NT2/D1 (cell line): ENCODE results near the gene PRICKLE1.
"Not testable (repeated sequence)": the region's sequence is repeated elsewhere in the genome, so short reads cannot be mapped to it uniquely, and the experiment has no call there.

Source experiments
- DNase-seq: peaks from one replicate; pipeline ENCODE4 v3.0.0-alpha.2; 2011; ENCODE audit warnings: low read depth, low spot score
- H3K27me3 ChIP-seq: 2 replicates; pipeline ENCODE4 v1.6.0; 2011; ENCODE audit warnings: mild to moderate bottlenecking; ENCODE audit not compliant: insufficient read length, insufficient read depth
- H3K36me3 ChIP-seq: 2 replicates; pipeline ENCODE4 v1.6.1; 2011; ENCODE audit warnings: mild to moderate bottlenecking, low read length, mixed read lengths; ENCODE audit not compliant: insufficient read depth, insufficient read length
- H3K4me1 ChIP-seq: 2 replicates; pipeline ENCODE4 v1.5.1; 2011; ENCODE audit not compliant: insufficient read depth, insufficient read length
- H3K4me3 ChIP-seq: 2 replicates; pipeline ENCODE4 v1.5.1; 2011; ENCODE audit warnings: low read depth; ENCODE audit not compliant: insufficient read length
- H3K9ac ChIP-seq: 2 replicates; pipeline ENCODE4 v1.6.0; 2011; ENCODE audit warnings: low read depth; ENCODE audit not compliant: insufficient read length
- H3K9me3 ChIP-seq: 2 replicates; pipeline ENCODE4 v1.5.1; 2011; ENCODE audit warnings: mild to moderate bottlenecking, low read length; ENCODE audit not compliant: insufficient read depth
- SUZ12 ChIP-seq: IDR thresholded peaks from 2 replicates; pipeline ENCODE4 v1.6.1; 2011; ENCODE audit not compliant: insufficient read length, insufficient read depth; ENCODE audit errors: extremely low read depth
- YY1 ChIP-seq: IDR thresholded peaks from 2 replicates; pipeline ENCODE4 v1.6.1; 2011; ENCODE audit not compliant: insufficient read length, insufficient read depth
- ZNF274 ChIP-seq: IDR thresholded peaks from 2 replicates; pipeline ENCODE4 v1.6.1; 2011; ENCODE audit warnings: mild to moderate bottlenecking, low read depth, low read length

PRICKLE1 gene

GRCh38 chr12:42556917-42557316 is 32.6 kb downstream of the PRICKLE1 start:
- Histone ChIP-seq H3K4me1 (no peaks in the 10 kb centered on the region), H3K27me3 (peaks cover 21% of the 10 kb centered on the region), H3K9ac (no peak overlapping the region), H3K9me3 (no peaks in the 10 kb centered on the region), H3K36me3 (no peaks in the 10 kb centered on the region), H3K4me3 (no peak overlapping the region)
- DNase-seq = no peak
- TF ChIP-seq SUZ12 (no peak), YY1 (no peak), ZNF274 (no peak)

GRCh38 chr12:42552822-42553221 is 36.7 kb downstream of the PRICKLE1 start:
- TF ChIP-seq SUZ12 = no peak
- no peak for TF ChIP-seq YY1
- TF ChIP-seq ZNF274 = no peak
- Histone ChIP-seq H3K4me3 (no peak overlapping the region), H3K9me3 (no peaks in the 10 kb centered on the region), H3K4me1 (no peaks in the 10 kb centered on the region), H3K27me3 (peaks cover 43% of the 10 kb centered on the region), H3K9ac (no peak overlapping the region), H3K36me3 (no peaks in the 10 kb centered on the region)
- DNase-seq = no peak

- Histone ChIP-seq H3K27me3 (peaks cover 43% of the 10 kb centered on the region), H3K36me3 (no peaks in the 10 kb centered on the region), H3K4me1 (no peaks in the 10 kb centered on the region), H3K4me3 (no peak overlapping the region), H3K9me3 (no peaks in the 10 kb centered on the region), H3K9ac (no peak overlapping the region)
- TF ChIP-seq ZNF274 = no peak
- no peak for TF ChIP-seq YY1
- TF ChIP-seq SUZ12 = no peak
- no peak for DNase-seq
These were observed 38.7 kb downstream of the PRICKLE1 start for GRCh38 chr12:42550800-42551199.

- H3K36me3 ChIP-seq = no peaks in the 10 kb centered on the region
- H3K9me3 ChIP-seq = no peaks in the 10 kb centered on the region
- H3K27me3 ChIP-seq = peaks cover 19% of the 10 kb centered on the region
- no peak overlapping the region for H3K9ac ChIP-seq
- no peak overlapping the region for H3K4me3 ChIP-seq
- TF ChIP-seq YY1 (no peak), SUZ12 (no peak), ZNF274 (no peak)
- DNase-seq = no peak
- H3K4me1 ChIP-seq = no peaks in the 10 kb centered on the region
These were observed 42.8 kb downstream of the PRICKLE1 start for GRCh38 chr12:42546709-42547108.

GRCh38 chr12:42541965-42542364 is 47.6 kb downstream of the PRICKLE1 start:
- TF ChIP-seq YY1 = no peak
- TF ChIP-seq SUZ12 = no peak
- no peak for TF ChIP-seq ZNF274
- Histone ChIP-seq H3K36me3 (no peaks in the 10 kb centered on the region), H3K27me3 (no peaks in the 10 kb centered on the region), H3K4me1 (no peaks in the 10 kb centered on the region), H3K9me3 (no peaks in the 10 kb centered on the region), H3K4me3 (no peak overlapping the region), H3K9ac (no peak overlapping the region)
- no peak for DNase-seq

GRCh38 chr12:42541308-42541707 is 48.2 kb downstream of the PRICKLE1 start:
- not testable (repeated sequence) for H3K36me3 ChIP-seq, H3K27me3 ChIP-seq, H3K4me1 ChIP-seq, H3K9me3 ChIP-seq, H3K4me3 ChIP-seq, H3K9ac ChIP-seq, DNase-seq

GRCh38 chr12:42539696-42540095 is 49.9 kb downstream of the PRICKLE1 start:
- Histone ChIP-seq H3K9me3 (no peaks in the 10 kb centered on the region), H3K36me3 (no peaks in the 10 kb centered on the region), H3K27me3 (no peaks in the 10 kb centered on the region), H3K9ac (no peak overlapping the region), H3K4me3 (no peak overlapping the region), H3K4me1 (no peaks in the 10 kb centered on the region)
- no peak for TF ChIP-seq YY1
- TF ChIP-seq ZNF274 = no peak
- DNase-seq = no peak

- Histone ChIP-seq H3K36me3 (no peaks in the 10 kb centered on the region), H3K27me3 (no peaks in the 10 kb centered on the region), H3K9me3 (no peaks in the 10 kb centered on the region), H3K4me1 (no peaks in the 10 kb centered on the region), H3K4me3 (no peak overlapping the region), H3K9ac (no peak overlapping the region)
- DNase-seq = no peak
- TF ChIP-seq YY1 (no peak), SUZ12 (no peak), ZNF274 (no peak)
These were observed 51.3 kb downstream of the PRICKLE1 start for GRCh38 chr12:42538203-42538602.
